Fibroblast of pulmonary artery (primary cell): ENCODE data around the gene ETV3L.
A peak's percentile ranks its signal among the peaks of the same experiment; 100 is the strongest.

Source experiments
- DNase-seq: peaks from one replicate; pipeline ENCODE4 v3.0.0-alpha.2; 2010; ENCODE audit warnings: low read depth
- H3K4me3 ChIP-seq: replicated peaks from 2 replicates; pipeline ENCODE4 v1.5.1; 2011; ENCODE audit warnings: low read depth, mild to moderate bottlenecking, control low read depth, low read length, moderate library complexity
- TF ChIP-seq, protein P1 (sequence below): IDR thresholded peaks from 2 replicates; pipeline ENCODE4 v1.5.1; 2011; ENCODE audit warnings: mild to moderate bottlenecking, control low read depth, low read length, inconsistent platforms; ENCODE audit errors: missing control alignments

Gene ETV3L

DNA sequence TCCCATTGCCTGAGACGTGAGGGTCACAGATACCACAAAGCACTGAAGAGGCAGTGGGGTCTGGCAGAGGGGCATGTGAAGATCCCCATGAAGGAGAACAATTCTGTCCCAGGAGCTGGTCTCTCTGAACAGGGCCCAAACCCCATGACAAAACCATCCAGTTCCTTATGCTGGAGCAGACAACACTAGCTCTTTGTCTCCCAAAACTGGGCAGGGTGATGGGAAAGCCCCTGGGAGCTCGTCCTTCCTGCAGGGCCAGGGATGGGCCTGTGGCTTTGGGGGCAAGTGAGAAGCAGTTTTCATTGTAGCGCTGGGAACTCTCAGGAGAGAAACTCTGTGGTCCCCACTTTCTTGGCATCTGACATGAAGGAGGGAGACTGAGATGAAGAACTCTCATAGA lies 8.8 kb downstream of the ETV3L start:
- no peak for DNase-seq

DNA sequence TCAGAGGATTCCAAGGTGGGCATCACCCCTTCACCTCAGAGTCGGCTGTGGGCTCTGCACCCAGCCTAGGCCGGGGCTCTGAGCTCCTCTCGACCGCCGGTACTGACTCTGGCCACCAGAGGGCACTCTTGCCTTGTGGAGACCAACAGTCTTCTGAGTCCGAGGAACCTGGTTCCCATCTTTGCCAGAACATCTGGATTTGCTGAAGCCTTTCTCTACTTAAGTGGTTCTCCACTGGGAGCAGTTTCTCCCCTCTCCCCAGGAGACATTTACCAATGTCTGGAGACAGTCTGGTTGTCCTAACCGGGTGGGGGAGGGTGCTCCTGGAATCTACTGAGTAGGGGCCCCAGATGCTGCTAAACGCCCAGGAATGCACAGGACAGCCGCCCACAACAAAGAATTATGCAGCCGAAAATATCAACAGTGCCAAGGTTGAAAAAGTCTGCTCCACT lies 9.4 kb downstream of the ETV3L start:
- TF ChIP-seq, protein P1, sequence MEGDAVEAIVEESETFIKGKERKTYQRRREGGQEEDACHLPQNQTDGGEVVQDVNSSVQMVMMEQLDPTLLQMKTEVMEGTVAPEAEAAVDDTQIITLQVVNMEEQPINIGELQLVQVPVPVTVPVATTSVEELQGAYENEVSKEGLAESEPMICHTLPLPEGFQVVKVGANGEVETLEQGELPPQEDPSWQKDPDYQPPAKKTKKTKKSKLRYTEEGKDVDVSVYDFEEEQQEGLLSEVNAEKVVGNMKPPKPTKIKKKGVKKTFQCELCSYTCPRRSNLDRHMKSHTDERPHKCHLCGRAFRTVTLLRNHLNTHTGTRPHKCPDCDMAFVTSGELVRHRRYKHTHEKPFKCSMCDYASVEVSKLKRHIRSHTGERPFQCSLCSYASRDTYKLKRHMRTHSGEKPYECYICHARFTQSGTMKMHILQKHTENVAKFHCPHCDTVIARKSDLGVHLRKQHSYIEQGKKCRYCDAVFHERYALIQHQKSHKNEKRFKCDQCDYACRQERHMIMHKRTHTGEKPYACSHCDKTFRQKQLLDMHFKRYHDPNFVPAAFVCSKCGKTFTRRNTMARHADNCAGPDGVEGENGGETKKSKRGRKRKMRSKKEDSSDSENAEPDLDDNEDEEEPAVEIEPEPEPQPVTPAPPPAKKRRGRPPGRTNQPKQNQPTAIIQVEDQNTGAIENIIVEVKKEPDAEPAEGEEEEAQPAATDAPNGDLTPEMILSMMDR = peak; percentile 95
- no peak overlapping the region for H3K4me3 ChIP-seq

More for the DNA sequence above, 8.8 kb downstream of the ETV3L start:
- TF ChIP-seq, protein P1 = no peak
- H3K4me3 ChIP-seq = no peak overlapping the region

DNA sequence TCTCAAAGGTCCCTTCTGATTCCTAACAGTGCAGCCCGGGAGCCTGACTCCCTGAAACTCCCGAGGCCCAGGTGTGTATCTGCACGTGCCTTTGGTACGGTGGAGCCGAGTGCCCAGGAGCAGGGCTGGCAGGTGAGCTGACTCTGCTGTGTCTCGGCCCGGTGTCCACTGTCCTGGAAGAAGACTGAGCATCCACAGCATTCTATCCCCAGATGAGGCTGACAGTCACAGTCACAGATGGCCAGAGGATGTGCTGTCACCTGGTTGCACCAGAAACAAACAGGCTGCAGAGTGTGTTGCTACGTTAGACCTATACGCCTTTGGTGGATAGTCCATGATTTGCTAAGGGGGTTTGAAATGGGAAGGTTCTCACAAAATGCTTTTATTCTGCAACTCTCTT lies 9.8 kb downstream of the ETV3L start:
- DNase-seq = no peak
- TF ChIP-seq, protein P1 = no peak
- no peak overlapping the region for H3K4me3 ChIP-seq

More for the DNA sequence above, 9.4 kb downstream of the ETV3L start:
- DNase-seq = peak; percentile 89

DNA sequence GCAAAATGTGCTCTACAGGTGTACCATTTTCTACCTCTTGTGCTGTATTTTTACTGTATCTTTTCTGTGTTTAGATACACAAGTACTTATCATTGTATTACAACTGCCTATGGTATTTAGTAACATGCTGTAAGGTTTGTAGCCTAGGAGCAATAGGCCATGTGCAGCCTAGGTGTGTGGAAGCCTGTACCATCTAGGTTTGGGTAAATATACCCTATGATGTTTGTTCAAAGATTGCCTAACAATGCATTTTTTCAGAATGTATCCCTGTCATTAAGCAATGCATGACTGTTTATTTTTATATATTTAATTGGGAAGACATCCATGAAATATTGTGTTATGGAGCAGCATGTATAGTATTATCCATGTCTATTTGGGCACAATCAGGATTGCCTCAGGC lies 11.0 kb downstream of the ETV3L start:
- TF ChIP-seq, protein P1 = no peak
- DNase-seq = no peak
- H3K4me3 ChIP-seq = no peak overlapping the region

DNA sequence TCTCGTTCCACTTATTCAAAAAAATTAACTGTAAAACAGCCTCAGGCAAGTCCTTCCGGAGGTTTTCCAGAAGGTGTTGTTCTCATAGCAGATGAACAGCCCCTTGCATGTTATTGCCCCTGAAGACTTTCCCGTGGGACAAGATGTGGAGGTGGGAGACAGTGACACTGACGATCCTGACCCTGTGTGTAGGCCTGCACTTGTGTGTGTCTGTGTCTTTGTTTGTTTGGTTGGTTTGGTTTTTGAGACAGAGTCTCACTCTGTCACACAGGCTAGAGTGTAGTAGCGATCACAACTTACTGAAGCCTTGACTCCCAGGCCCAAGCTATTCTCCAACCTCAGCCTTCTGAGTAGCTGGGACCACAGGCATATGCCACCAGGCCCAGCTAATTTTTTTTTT lies 12.6 kb downstream of the ETV3L start:
- H3K4me3 ChIP-seq = no peak overlapping the region
- DNase-seq = no peak
- TF ChIP-seq, protein P1 = no peak

DNA sequence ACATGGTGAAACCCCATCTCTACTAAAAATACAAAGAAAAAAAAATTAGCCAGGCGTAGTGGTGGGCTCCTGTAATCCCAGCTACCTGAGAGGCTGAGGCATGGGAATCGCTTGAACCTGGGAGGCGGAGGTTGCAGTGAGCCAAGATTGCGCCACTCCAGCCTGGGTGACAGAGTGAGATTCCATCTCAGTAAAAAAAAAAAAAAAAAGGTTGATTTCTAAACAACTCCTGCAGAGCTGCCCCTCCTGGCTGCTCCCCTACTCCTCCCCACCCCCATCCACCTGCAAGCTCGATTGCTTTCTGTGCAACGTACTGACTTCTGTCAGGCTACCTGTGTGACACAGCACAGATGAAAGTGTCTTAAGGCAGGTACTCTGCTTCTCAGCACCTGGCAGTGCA lies 13.3 kb downstream of the ETV3L start:
- no peak overlapping the region for H3K4me3 ChIP-seq
- TF ChIP-seq, protein P1 = no peak
- no peak for DNase-seq

DNA sequence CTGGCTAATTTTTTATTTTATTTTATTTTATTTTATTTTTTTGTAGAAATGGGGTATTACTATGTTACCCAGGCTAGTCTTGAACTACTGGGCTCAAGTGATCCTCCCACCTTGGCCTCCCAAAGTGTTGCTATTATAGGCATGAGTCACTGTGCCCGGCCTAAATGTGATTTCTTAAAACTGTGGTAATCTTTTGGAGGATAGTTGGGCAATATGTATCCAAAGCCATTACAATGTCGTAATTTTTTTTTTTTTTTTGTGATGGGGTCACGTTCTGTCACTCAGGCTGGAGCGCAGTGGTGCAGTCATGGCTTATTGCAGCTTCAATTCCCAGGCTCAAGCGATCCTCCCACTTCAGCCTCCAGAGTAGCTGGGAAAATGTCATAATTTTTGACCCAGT lies 14.2 kb downstream of the ETV3L start:
- peak; percentile 41 for DNase-seq
- TF ChIP-seq, protein P1 = no peak
- H3K4me3 ChIP-seq = no peak overlapping the region
